ENCODE measurements around the gene SIT1. TPM values are rescaled to one million over a fixed set of nuclear protein-coding genes. Genes with fewer than 3 reads are reported as not detected.
A peak's percentile ranks its signal among the peaks of the same experiment; 100 is the strongest.

SIT1 gene
- total and polyA plus RNA-seq, 7 experiments from 2014 or later = 16.9 to 225 (median 45.9) TPM

GRCh38 chr9:35665471-35665818 lies 14.7 kb upstream of the SIT1 start:
- Mint-ChIP-seq H3K9me3 (peaks cover 0 to 8% (median 0%) of the 10 kb centered on the region in 11 donors), H3K36me3 (peaks cover 0 to 15% (median 6%) of the 10 kb centered on the region in 5 donors), H3K4me1 (peaks cover 33 to 60% (median 57%) of the 10 kb centered on the region in 7 donors), H3K4me3 (peak overlapping the region; percentile 82 to 94 (median 87)), H3K27ac (peak overlapping the region; percentile 38 to 84 (median 76)), H3K27me3 (no peaks in the 10 kb centered on the region)
- DNase-seq (no peak), ATAC-seq (no peak)
- ChIA-PET CTCF (interaction anchor here (0.9 to 2.4 kb wide), 8 partner anchors 18 to 161 kb away, joined by 3 to 9 read pairs (median 4); no protein-coding TSS in a partner anchor), POLR2A (interaction anchor here (0.5 to 11.8 kb wide), 9 partner anchors 8 to 1010 kb away, joined by 3 to 264 read pairs (median 4); partner anchors contain the start of genes CA9, CREB3, SIT1 and TLN1)
- Histone ChIP-seq H3K27ac (ENCODE audit: low read depth, low read length) (peak overlapping the region; percentile 54), H3K4me3 (ENCODE audit: low read length) (peak overlapping the region; percentile 69), H3K9me3 (ENCODE audit: control insufficient read depth in 2 of 3, low read length in 3 of 3) (no peaks in the 10 kb centered on the region), H3K27me3 (ENCODE audit: control insufficient read depth in 2 of 2, insufficient read depth in 2 of 2, low read length in 2 of 2) (no peaks in the 10 kb centered on the region), H3K36me3 (ENCODE audit: control insufficient read depth in 2 of 3, insufficient read depth in 3 of 3, low read length in 3 of 3) (peaks cover 0 to 8% (median 5%) of the 10 kb centered on the region in 3 experiments), H3K4me1 (ENCODE audit: control insufficient read depth in 2 of 2, insufficient read depth in 2 of 2, low read length in 2 of 2) (peaks cover 23 to 24% of the 10 kb centered on the region in 2 donors)
- intact Hi-C loops (cut with micrococcal nuclease) = loop anchor here (1.0 to 2.0 kb wide), 2 partner anchors 8 to 19 kb away; no protein-coding TSS in a partner anchor

- intact Hi-C loops (cut with micrococcal nuclease) = loop anchor here (1.0 to 2.0 kb wide), 3 partner anchors 8 to 18 kb away; no protein-coding TSS in a partner anchor
- peak; percentile 47 to 87 (median 59) for DNase-seq
- POLR2A ChIA-PET = interaction anchor here (0.5 to 11.8 kb wide), 14 partner anchors 8 to 1843 kb away, joined by 3 to 264 read pairs (median 4); partner anchors contain the start of genes CA9, CREB3 and SIT1
Measured at GRCh38 chr9:35664531-35665470, 14.1 kb upstream of the SIT1 start, which contains the start of gene ARHGEF39. ARHGEF39 (minus strand) TSS chr9:35665195; CDS start chr9:35665169, 26 bp downstream.

GRCh38 chr9:35662437-35662836 lies 11.7 kb upstream of the SIT1 start:
- Mint-ChIP-seq H3K27ac (peak overlapping the region; percentile 49 to 100 (median 80)), H3K27me3 (peaks cover 0 to 6% (median 0%) of the 10 kb centered on the region in 5 donors), H3K4me1 (peaks cover 48 to 86% (median 80%) of the 10 kb centered on the region in 7 donors), H3K36me3 (peaks cover 0 to 28% (median 16%) of the 10 kb centered on the region in 5 donors), H3K4me3 (peak overlapping the region in 9 of 10 donors; percentile 37 to 84 (median 73)), H3K9me3 (peaks cover 0 to 11% (median 0%) of the 10 kb centered on the region in 11 donors)
- intact Hi-C loops (cut with micrococcal nuclease) = no loop called here
- peaks cover 39 to 43% of the 10 kb centered on the region in 2 donors for H3K4me1 ChIP-seq (ENCODE audit: control insufficient read depth in 2 of 2, insufficient read depth in 2 of 2, low read length in 2 of 2)
- H3K9me3 ChIP-seq (ENCODE audit: control insufficient read depth in 2 of 3, low read length in 3 of 3) = no peaks in the 10 kb centered on the region
- H3K27ac ChIP-seq (ENCODE audit: low read depth, low read length) = peak overlapping the region; percentile 50
- DNase-seq (no peak), ATAC-seq (no peak)
- POLR2A ChIA-PET = interaction anchor here (0.9 to 11.8 kb wide), 6 partner anchors 9 to 68 kb away, joined by 3 to 264 read pairs (median 4); partner anchors contain the start of gene SIT1
- H3K36me3 ChIP-seq (ENCODE audit: control insufficient read depth in 2 of 3, insufficient read depth in 3 of 3, low read length in 3 of 3) = peaks cover 0 to 12% (median 9%) of the 10 kb centered on the region in 3 experiments
- peak overlapping the region; percentile 40 for H3K4me3 ChIP-seq (ENCODE audit: low read length)
- CTCF ChIA-PET = interaction anchor here (1.1 to 10.2 kb wide), 7 partner anchors 13 to 66 kb away, joined by 3 to 107 read pairs (median 7); partner anchors contain the start of genes CD72 and SIT1
- no peaks in the 10 kb centered on the region for H3K27me3 ChIP-seq (ENCODE audit: control insufficient read depth in 2 of 2, insufficient read depth in 2 of 2, low read length in 2 of 2)

More at GRCh38 chr9:35664531-35665470, 14.1 kb upstream of the SIT1 start, which contains the start of gene ARHGEF39:
- Histone ChIP-seq H3K27me3 (ENCODE audit: control insufficient read depth in 2 of 2, insufficient read depth in 2 of 2, low read length in 2 of 2) (no peaks in the 10 kb centered on the region), H3K4me3 (ENCODE audit: low read length) (peak within 1 kb of the TSS; percentile 69), H3K9me3 (ENCODE audit: control insufficient read depth in 2 of 3, low read length in 3 of 3) (no peaks in the 10 kb centered on the region), H3K27ac (ENCODE audit: low read depth, low read length) (peak within 1 kb of the TSS; percentile 54), H3K4me1 (ENCODE audit: control insufficient read depth in 2 of 2, insufficient read depth in 2 of 2, low read length in 2 of 2) (peaks cover 29% of the 10 kb centered on the region in 2 donors), H3K36me3 (ENCODE audit: control insufficient read depth in 2 of 3, insufficient read depth in 3 of 3, low read length in 3 of 3) (peaks cover 0 to 9% (median 8%) of the 10 kb centered on the region in 3 experiments)
- Mint-ChIP-seq H3K27me3 (no peaks in the 10 kb centered on the region), H3K4me1 (peaks cover 39 to 66% (median 64%) of the 10 kb centered on the region in 7 donors), H3K36me3 (peaks cover 0 to 20% (median 10%) of the 10 kb centered on the region in 5 donors), H3K27ac (peak within 1 kb of the TSS; percentile 60 to 100 (median 80)), H3K9me3 (peaks cover 0 to 8% (median 0%) of the 10 kb centered on the region in 11 donors), H3K4me3 (peak within 1 kb of the TSS; percentile 82 to 94 (median 87))
- CTCF ChIA-PET = interaction anchor here (0.8 to 10.2 kb wide), 13 partner anchors 11 to 161 kb away, joined by 3 to 107 read pairs (median 6); no protein-coding TSS in a partner anchor
- peak; percentile 78 for ATAC-seq

- POLR2A ChIA-PET = interaction anchor here (0.7 to 11.8 kb wide), 7 partner anchors 9 to 69 kb away, joined by 3 to 264 read pairs (median 4); partner anchors contain the start of gene SIT1
- intact Hi-C loops (cut with micrococcal nuclease) = no loop called here
- Histone ChIP-seq H3K27me3 (ENCODE audit: control insufficient read depth in 2 of 2, insufficient read depth in 2 of 2, low read length in 2 of 2) (no peaks in the 10 kb centered on the region), H3K36me3 (ENCODE audit: control insufficient read depth in 2 of 3, insufficient read depth in 3 of 3, low read length in 3 of 3) (peaks cover 0 to 12% (median 9%) of the 10 kb centered on the region in 3 experiments), H3K4me3 (ENCODE audit: low read length) (peak overlapping the region; percentile 40), H3K4me1 (ENCODE audit: control insufficient read depth in 2 of 2, insufficient read depth in 2 of 2, low read length in 2 of 2) (peaks cover 39 to 49% of the 10 kb centered on the region in 2 donors), H3K27ac (ENCODE audit: low read depth, low read length) (peak overlapping the region; percentile 50), H3K9me3 (ENCODE audit: control insufficient read depth in 2 of 3, low read length in 3 of 3) (no peaks in the 10 kb centered on the region)
- DNase-seq (peak in 4 of 9 donors; percentile 14 to 38 (median 34)), ATAC-seq (no peak)
- Mint-ChIP-seq H3K27ac (peak overlapping the region; percentile 56 to 100 (median 80)), H3K36me3 (peaks cover 0 to 28% (median 16%) of the 10 kb centered on the region in 5 donors), H3K27me3 (peaks cover 0 to 6% (median 0%) of the 10 kb centered on the region in 5 donors), H3K4me1 (peaks cover 52 to 92% (median 86%) of the 10 kb centered on the region in 7 donors), H3K9me3 (peaks cover 0 to 13% (median 0%) of the 10 kb centered on the region in 11 donors), H3K4me3 (peak overlapping the region; percentile 65 to 84 (median 73))
- CTCF ChIA-PET = interaction anchor here (1.1 to 10.2 kb wide), 6 partner anchors 15 to 67 kb away, joined by 3 to 107 read pairs (median 42); partner anchors contain the start of genes CD72 and SIT1
Measured at GRCh38 chr9:35661756-35662350, 11.1 kb upstream of the SIT1 start.

- Histone ChIP-seq H3K4me3 (ENCODE audit: low read length) (peak overlapping the region; percentile 21), H3K4me1 (ENCODE audit: control insufficient read depth in 2 of 2, insufficient read depth in 2 of 2, low read length in 2 of 2) (peaks cover 39 to 49% of the 10 kb centered on the region in 2 donors), H3K9me3 (ENCODE audit: control insufficient read depth in 2 of 3, low read length in 3 of 3) (no peaks in the 10 kb centered on the region), H3K27ac (ENCODE audit: low read depth, low read length) (peak overlapping the region; percentile 99), H3K36me3 (ENCODE audit: control insufficient read depth in 2 of 3, insufficient read depth in 3 of 3, low read length in 3 of 3) (peaks cover 0 to 12% (median 9%) of the 10 kb centered on the region in 3 experiments), H3K27me3 (ENCODE audit: control insufficient read depth in 2 of 2, insufficient read depth in 2 of 2, low read length in 2 of 2) (no peaks in the 10 kb centered on the region)
- H3K9me3 Mint-ChIP-seq = peaks cover 0 to 13% (median 0%) of the 10 kb centered on the region in 11 donors
- H3K4me1 Mint-ChIP-seq = peaks cover 57 to 93% (median 87%) of the 10 kb centered on the region in 7 donors
- DNase-seq = no peak
- ChIA-PET CTCF (interaction anchor here (1.1 to 10.2 kb wide), 10 partner anchors 14 to 166 kb away, joined by 3 to 107 read pairs (median 6); partner anchors contain the start of genes CD72, CREB3, SIT1 and TESK1), POLR2A (interaction anchor here (0.6 to 11.8 kb wide), 10 partner anchors 10 to 88 kb away, joined by 3 to 264 read pairs (median 4); partner anchors contain the start of genes CREB3, GBA2, RGP1 and SIT1)
- no peak for ATAC-seq
- peak overlapping the region; percentile 23 to 93 (median 49) for H3K4me3 Mint-ChIP-seq
- H3K27ac Mint-ChIP-seq = peak overlapping the region; percentile 30 to 100 (median 69)
- H3K27me3 Mint-ChIP-seq = peaks cover 0 to 6% (median 0%) of the 10 kb centered on the region in 5 donors
- peaks cover 0 to 25% (median 16%) of the 10 kb centered on the region in 5 donors for H3K36me3 Mint-ChIP-seq
- intact Hi-C loops (cut with micrococcal nuclease) = no loop called here
Measured at GRCh38 chr9:35660966-35661415, 10.3 kb upstream of the SIT1 start.

Data from naive thymus-derived CD4-positive, alpha-beta T cell (primary cell).